ENCODE data around the gene ACAP1.

Gene ACAP1

DNA sequence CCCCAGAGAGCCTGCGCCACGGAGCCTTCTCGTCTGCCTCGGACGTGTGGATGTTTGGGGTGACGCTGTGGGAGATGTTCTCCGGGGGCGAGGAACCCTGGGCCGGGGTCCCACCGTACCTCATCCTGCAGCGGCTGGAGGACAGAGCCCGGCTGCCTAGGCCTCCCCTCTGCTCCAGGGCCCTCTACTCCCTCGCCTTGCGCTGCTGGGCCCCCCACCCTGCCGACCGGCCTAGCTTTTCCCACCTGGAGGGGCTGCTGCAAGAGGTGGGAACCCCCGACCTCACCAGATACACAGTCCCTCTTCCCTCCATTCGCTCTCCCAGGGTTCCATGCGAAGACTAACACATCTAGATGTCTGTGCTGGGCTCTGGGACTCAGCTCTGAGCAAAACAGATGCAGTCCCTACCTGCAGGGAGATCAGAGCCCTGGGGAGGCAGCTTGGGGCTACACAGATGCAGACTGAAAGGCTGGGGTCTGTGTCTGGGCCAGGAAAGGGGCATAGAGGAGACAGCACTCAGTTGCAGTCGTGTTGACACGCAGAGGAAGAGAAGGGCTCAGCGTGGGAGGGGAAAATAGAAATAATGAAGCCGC is 48.3 kb downstream of the ACAP1 start:
- Mint-ChIP-seq H3K36me3 (peaks cover 21% of the 10 kb centered on the region), H3K27ac (peak overlapping the region; percentile 49), H3K27me3 (peaks cover 40% of the 10 kb centered on the region), H3K4me3 (peak overlapping the region; percentile 74), H3K4me1 (peaks cover 26% of the 10 kb centered on the region), H3K9me3 (peaks cover 1% of the 10 kb centered on the region)
- DNase-seq, result no peak
- CTCF ChIA-PET, result interaction anchor here (1.1 kb wide), 1 partner anchor 130 kb away, joined by 3 read pairs; no protein-coding TSS in a partner anchor

DNA sequence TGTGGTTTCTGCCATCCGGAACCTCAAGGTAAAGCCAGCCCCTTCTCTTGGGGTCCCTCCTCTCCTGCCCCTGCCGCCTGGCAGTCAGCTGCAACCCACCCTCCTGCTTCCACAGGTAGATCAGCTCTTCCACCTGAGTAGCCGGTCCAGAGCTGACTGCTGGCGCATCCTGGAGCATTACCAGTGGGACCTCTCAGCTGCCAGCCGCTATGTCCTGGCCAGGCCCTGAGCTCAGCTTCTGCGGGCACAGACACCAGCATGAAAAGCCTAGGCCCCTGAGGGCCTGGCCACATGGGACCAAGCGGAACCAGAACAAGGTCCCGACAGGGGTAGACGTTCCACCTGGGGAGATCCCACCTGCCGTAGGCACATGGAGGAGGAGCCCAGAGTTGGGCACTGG is 52.5 kb downstream of the ACAP1 start:
- Mint-ChIP-seq H3K9me3 (no peaks in the 10 kb centered on the region), H3K4me1 (peaks cover 44% of the 10 kb centered on the region), H3K36me3 (peaks cover 54% of the 10 kb centered on the region), H3K27me3 (no peaks in the 10 kb centered on the region), H3K4me3 (no peak overlapping the region), H3K27ac (no peak overlapping the region)
- CTCF ChIA-PET, result no interaction called here
- DNase-seq, result no peak

- no peak for DNase-seq
- Mint-ChIP-seq H3K4me3 (no peak overlapping the region), H3K27ac (peak overlapping the region; percentile 5), H3K9me3 (no peaks in the 10 kb centered on the region), H3K36me3 (peaks cover 56% of the 10 kb centered on the region), H3K27me3 (peaks cover 3% of the 10 kb centered on the region), H3K4me1 (peaks cover 45% of the 10 kb centered on the region)
- CTCF ChIA-PET, result no interaction called here
These were observed 53.9 kb downstream of the ACAP1 start for GRCh38 chr17:7389924-7390910.

DNA sequence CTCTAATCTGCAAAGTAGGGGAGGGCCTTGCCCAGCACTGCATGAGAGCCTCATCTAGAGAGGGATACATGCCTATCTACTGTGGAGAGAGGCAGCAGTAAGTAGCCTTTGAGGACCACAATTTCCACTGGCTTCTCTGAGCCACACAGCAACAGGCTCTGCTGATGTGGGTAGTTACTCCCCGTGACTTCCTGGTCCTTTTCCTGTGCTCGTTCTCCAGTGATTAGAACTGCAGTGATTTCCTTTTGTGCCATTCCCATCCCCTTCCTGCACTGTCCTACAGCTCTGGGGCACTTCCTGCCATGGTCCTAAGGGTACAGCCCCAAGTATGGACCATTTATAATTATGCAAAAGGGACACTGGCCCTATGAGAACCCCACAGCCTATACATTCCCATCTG is 55.0 kb downstream of the ACAP1 start:
- Mint-ChIP-seq H3K27me3 (peaks cover 7% of the 10 kb centered on the region), H3K4me1 (peaks cover 45% of the 10 kb centered on the region), H3K36me3 (peaks cover 53% of the 10 kb centered on the region), H3K27ac (no peak overlapping the region), H3K4me3 (no peak overlapping the region), H3K9me3 (no peaks in the 10 kb centered on the region)
- CTCF ChIA-PET, result interaction anchor here (1.0 kb wide), 1 partner anchor 36 kb away, joined by 3 read pairs; no protein-coding TSS in a partner anchor
- DNase-seq, result no peak

- DNase-seq, result no peak
- CTCF ChIA-PET, result interaction anchor here (0.6 to 0.7 kb wide), 3 partner anchors 44 to 106 kb away, joined by 3 to 4 read pairs (median 3); no protein-coding TSS in a partner anchor
- Mint-ChIP-seq H3K27ac (peak overlapping the region; percentile 75), H3K4me1 (peaks cover 41% of the 10 kb centered on the region), H3K9me3 (no peaks in the 10 kb centered on the region), H3K27me3 (peaks cover 7% of the 10 kb centered on the region), H3K36me3 (peaks cover 47% of the 10 kb centered on the region), H3K4me3 (peak overlapping the region; percentile 94)
These were observed 56.6 kb downstream of the ACAP1 start for GRCh38 chr17:7392696-7393612.

DNA sequence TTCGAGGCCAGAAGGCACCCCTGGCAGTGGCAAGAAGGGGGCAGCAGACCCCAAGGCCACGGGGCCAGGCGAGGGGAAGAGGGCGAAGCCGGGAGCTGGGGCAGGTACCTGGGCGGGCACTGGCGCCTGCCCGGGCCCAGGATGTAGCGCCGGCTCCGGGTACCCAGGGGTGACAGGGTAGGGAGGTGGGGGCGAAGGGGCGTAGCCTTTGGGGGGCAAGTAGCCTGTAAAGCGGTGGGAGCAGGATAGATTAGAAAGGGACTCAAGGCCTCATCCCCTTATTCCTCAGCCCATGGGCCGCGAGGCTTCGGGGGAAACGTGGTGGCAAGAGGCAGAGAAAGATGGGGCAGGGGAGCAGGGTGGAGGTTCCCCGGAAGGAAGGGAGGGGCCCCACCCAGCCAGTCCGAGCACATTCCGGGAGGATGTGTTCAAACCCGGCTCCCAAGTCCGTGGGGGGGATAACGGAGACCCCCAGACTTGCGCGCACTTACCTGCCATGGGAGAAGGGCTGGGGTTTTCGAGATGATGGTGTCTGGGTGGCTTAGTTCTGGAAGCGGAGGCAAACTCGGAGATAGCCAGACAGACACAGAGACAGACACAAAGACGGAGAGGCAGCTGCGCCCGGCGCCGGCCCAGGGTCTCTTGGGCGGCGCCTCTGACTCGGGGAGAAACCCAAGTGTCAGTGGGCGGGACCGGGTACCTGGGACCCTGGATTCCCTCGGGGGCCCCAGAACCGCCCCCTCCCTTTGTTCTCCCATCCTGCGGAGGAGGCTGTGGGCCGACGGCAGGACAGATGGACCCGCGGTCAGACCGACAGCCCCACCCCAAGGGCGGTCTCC is 57.5 kb downstream of the ACAP1 start:
- Mint-ChIP-seq H3K9me3 (no peaks in the 10 kb centered on the region), H3K27me3 (peaks cover 7% of the 10 kb centered on the region), H3K36me3 (peaks cover 42% of the 10 kb centered on the region), H3K4me3 (peak overlapping the region; percentile 94), H3K4me1 (peaks cover 41% of the 10 kb centered on the region), H3K27ac (peak overlapping the region; percentile 87)
- CTCF ChIA-PET, result interaction anchor here (0.6 to 2.3 kb wide), 2 partner anchors 43 to 98 kb away, joined by 3 to 7 read pairs; no protein-coding TSS in a partner anchor
- DNase-seq, result peak; percentile 80

DNA sequence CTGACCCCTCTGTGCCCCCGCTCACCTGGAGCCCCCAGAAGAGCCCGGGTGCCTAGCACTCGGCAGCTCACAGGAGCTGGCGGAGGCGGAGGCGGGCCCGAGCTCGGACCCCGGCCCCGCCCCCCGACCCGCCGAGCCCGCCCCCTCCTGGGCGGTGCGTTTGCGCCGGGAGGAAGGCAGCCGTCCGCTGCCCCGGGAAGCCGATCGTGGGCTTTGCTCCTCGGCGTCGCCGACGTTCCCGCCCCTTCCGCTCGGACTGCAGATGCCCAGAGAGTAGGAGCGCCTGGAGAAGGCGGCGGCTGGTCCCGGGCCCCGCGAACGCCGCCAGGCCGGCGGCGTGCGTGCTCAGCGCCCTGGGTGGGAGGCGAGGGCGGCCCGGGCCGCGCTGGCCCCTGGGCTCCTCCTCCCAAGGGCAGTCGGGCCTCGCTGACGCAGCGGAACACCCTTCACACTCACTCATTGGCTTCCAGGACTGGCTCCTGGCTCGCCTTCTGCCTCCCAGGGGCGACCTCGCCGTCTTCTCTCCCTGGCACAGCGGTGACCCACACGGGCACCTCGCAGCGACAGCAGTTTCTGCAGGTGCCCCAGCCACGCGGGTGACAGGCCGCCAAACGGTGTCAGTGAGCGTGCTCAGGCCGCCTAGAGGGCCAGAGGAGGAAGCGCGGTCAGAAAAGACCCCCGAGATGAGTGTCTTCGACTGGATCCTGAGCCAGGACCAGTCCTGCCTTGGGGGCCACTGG is 58.3 kb downstream of the ACAP1 start, which contains the start of gene PLSCR3:
Gene PLSCR3, minus strand, starts transcription at position 74 of the 740 bp plus-strand sequence. CDS start 415 bp downstream, outside the sequence.
- Mint-ChIP-seq H3K4me3 (peak within 1 kb of the TSS; percentile 94), H3K4me1 (peaks cover 39% of the 10 kb centered on the region), H3K27ac (peak within 1 kb of the TSS; percentile 89), H3K36me3 (peaks cover 34% of the 10 kb centered on the region), H3K27me3 (peaks cover 7% of the 10 kb centered on the region), H3K9me3 (no peaks in the 10 kb centered on the region)
- CTCF ChIA-PET, result interaction anchor here (2.3 kb wide), 1 partner anchor 42 kb away, joined by 7 read pairs; no protein-coding TSS in a partner anchor
- DNase-seq, result peak; percentile 87

GRCh38 chr17:7396147-7396546 is 59.8 kb downstream of the ACAP1 start:
- Mint-ChIP-seq H3K27me3 (peaks cover 7% of the 10 kb centered on the region), H3K27ac (no peak overlapping the region), H3K9me3 (no peaks in the 10 kb centered on the region), H3K4me3 (peak overlapping the region; percentile 37), H3K4me1 (peaks cover 33% of the 10 kb centered on the region), H3K36me3 (peaks cover 20% of the 10 kb centered on the region)
- DNase-seq, result no peak
- CTCF ChIA-PET, result no interaction called here

DNA sequence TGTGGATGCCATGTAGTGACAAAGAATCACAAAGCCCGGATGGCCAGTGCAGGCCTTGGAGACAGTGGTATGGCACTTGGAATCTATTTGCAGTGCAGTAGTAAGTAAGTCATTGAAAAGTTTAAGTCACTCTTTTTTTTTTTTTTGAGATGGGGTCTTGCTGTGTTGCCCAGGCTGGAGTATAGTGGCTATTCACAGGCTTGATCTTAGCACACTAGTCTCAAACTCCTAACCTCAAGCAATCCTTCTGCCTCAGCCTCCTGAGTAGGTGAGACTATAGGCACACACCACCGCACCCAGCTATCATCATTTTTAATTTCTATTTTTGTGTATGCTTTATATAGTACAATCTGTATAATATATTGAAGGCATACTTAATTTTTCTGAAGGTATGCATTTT is 62.3 kb downstream of the ACAP1 start:
- peaks cover 7% of the 10 kb centered on the region for H3K27me3 Mint-ChIP-seq
- H3K27ac Mint-ChIP-seq, result no peak overlapping the region

More for the DNA sequence above, 62.3 kb downstream of the ACAP1 start:
- H3K4me3 Mint-ChIP-seq, result no peak overlapping the region
- H3K36me3 Mint-ChIP-seq, result peaks cover 8% of the 10 kb centered on the region
- CTCF ChIA-PET, result interaction anchor here (1.6 kb wide), 1 partner anchor 43 kb away, joined by 4 read pairs; no protein-coding TSS in a partner anchor
- no peak for DNase-seq
- H3K4me1 Mint-ChIP-seq, result peaks cover 23% of the 10 kb centered on the region
- H3K9me3 Mint-ChIP-seq, result no peaks in the 10 kb centered on the region

Data from activated naive CD4-positive, alpha-beta T cell treated with anti-CD3 and anti-CD28 coated beads, Interleukin-2, amount 10 ng/mL, durations not matched to agents 7 days and 5 days (primary cell).